ENCODE measurements around the gene TESK1.

Gene TESK1

GRCh38 chr9:35604578-35605350, at the start of gene TESK1:
TSS of gene TESK1 (plus strand) at chr9:35605262. CDS start at chr9:35605620, 358 bp downstream.
- peak; percentile 17 for DNase-seq (ENCODE audit: low read depth)

- DNase-seq (ENCODE audit: low read depth) = no peak
Observed at GRCh38 chr9:35555881-35556280, 49.2 kb upstream of the TESK1 start.

GRCh38 chr9:35556776-35557175, 48.3 kb upstream of the TESK1 start:
- DNase-seq (ENCODE audit: low read depth) = no peak

GRCh38 chr9:35557320-35557719, 47.7 kb upstream of the TESK1 start:
- no peak for DNase-seq (ENCODE audit: low read depth)

GRCh38 chr9:35558185-35558584, 46.9 kb upstream of the TESK1 start:
- DNase-seq (ENCODE audit: low read depth) = no peak

- no peak for DNase-seq (ENCODE audit: low read depth)
Observed at GRCh38 chr9:35559792-35560530, 45.1 kb upstream of the TESK1 start.

GRCh38 chr9:35560625-35561337, 44.3 kb upstream of the TESK1 start:
- no peak for DNase-seq (ENCODE audit: low read depth)

GRCh38 chr9:35561468-35562261, 43.4 kb upstream of the TESK1 start:
- no peak for DNase-seq (ENCODE audit: low read depth)

GRCh38 chr9:35562895-35563780, 41.9 kb upstream of the TESK1 start:
- no peak for DNase-seq (ENCODE audit: low read depth)

- DNase-seq (ENCODE audit: low read depth) = no peak
Observed at GRCh38 chr9:35563791-35564197, 41.3 kb upstream of the TESK1 start.

GRCh38 chr9:35564658-35565061, 40.4 kb upstream of the TESK1 start:
- no peak for DNase-seq (ENCODE audit: low read depth)

- DNase-seq (ENCODE audit: low read depth) = no peak
Observed at GRCh38 chr9:35566417-35566816, 38.6 kb upstream of the TESK1 start.

- no peak for DNase-seq (ENCODE audit: low read depth)
Observed at GRCh38 chr9:35568196-35568595, 36.9 kb upstream of the TESK1 start.

GRCh38 chr9:35569206-35569605, 35.9 kb upstream of the TESK1 start:
- no peak for DNase-seq (ENCODE audit: low read depth)

GRCh38 chr9:35570709-35571504, 34.2 kb upstream of the TESK1 start:
- DNase-seq (ENCODE audit: low read depth) = no peak

GRCh38 chr9:35574578-35575122, 30.4 kb upstream of the TESK1 start:
- DNase-seq (ENCODE audit: low read depth) = no peak

- no peak for DNase-seq (ENCODE audit: low read depth)
Observed at GRCh38 chr9:35575478-35575877, 29.6 kb upstream of the TESK1 start.

- DNase-seq (ENCODE audit: low read depth) = no peak
Observed at GRCh38 chr9:35577486-35577885, 27.6 kb upstream of the TESK1 start.

- no peak for DNase-seq (ENCODE audit: low read depth)
Observed at GRCh38 chr9:35579130-35579529, 25.9 kb upstream of the TESK1 start.
